Left cardiac atrium (tissue), 4 donors: ENCODE results near the gene SH3RF3. TPM values are rescaled to one million over a fixed set of nuclear protein-coding genes. Genes with fewer than 3 reads are reported as not detected.

Experiments
- ATAC-seq, 2 donors: fragments of 200-7000 bp; cut with Tn5 transposase; one replicate each; pipeline ENCODE4 v1.9.1; 2020; ENCODE audit warnings: mild to moderate bottlenecking in 2 of 2, moderate library complexity in 2 of 2
- DNase-seq: peaks from one replicate; pipeline ENCODE4 v3.0.0-alpha.2; 2020
- intact Hi-C, 2 donors: fragments of 100-400 bp; cut with DNase I; formaldehyde crosslinking; loops; one replicate each; pipeline versions ENCODE4 v1.14.1 to v1.15.1; 2022 to 2023
- total RNA-seq, 2 donors: library from RNA; stranded (reverse); fragmentation: NEBNext Ultra II Directional; extraction: Animal tissue kit (Norgen Biotek cat#: 25700); gene quantifications; one replicate each; pipeline ENCODE4 v1.2.1, GENCODE V29; 2021
- donor health status: DM: no; HTN: yes; CAD: no.
- donor health status: DM: no; HTN: yes; CAD: no; lungs with severe emphysema.
- donor health status: DM: yes; HTN: yes; CAD: no.
- donor health status: Dilated cardiomyopathy.

Gene SH3RF3
- total RNA-seq, 2 donors from 2014 or later: 8.8 to 9.4 TPM

- ATAC-seq (no peak), DNase-seq (no peak)
- intact Hi-C loops: no loop called here
These were observed 300.7 kb downstream of the SH3RF3 start for GRCh38 chr2:109429567-109430328.

GRCh38 chr2:109430329-109430636 lies 301.3 kb downstream of the SH3RF3 start:
- no peak for DNase-seq
- intact Hi-C loops: no loop called here
- ATAC-seq: no peak

GRCh38 chr2:109432421-109432820 lies 303.4 kb downstream of the SH3RF3 start:
- intact Hi-C loops: no loop called here
- ATAC-seq: no peak
- DNase-seq: no peak

- no peak for DNase-seq
- intact Hi-C loops: no loop called here
- ATAC-seq: no peak
These were observed 304.5 kb downstream of the SH3RF3 start for GRCh38 chr2:109433486-109433885.

- DNase-seq (no peak), ATAC-seq (no peak)
- intact Hi-C loops: no loop called here
These were observed 304.9 kb downstream of the SH3RF3 start for GRCh38 chr2:109433926-109434325.

- no peak for DNase-seq
- intact Hi-C loops: no loop called here
- no peak for ATAC-seq
These were observed 305.3 kb downstream of the SH3RF3 start for GRCh38 chr2:109434351-109434750.

- intact Hi-C loops: loop anchor here in 1 of 2 donors (5.0 kb wide), 1 partner anchor 113 kb away; no protein-coding TSS in a partner anchor
- DNase-seq: no peak
These were observed 306.2 kb downstream of the SH3RF3 start for GRCh38 chr2:109435066-109435690.

GRCh38 chr2:109435901-109436598 lies 307.0 kb downstream of the SH3RF3 start:
- ATAC-seq: peak; percentile 78 to 79
- intact Hi-C loops: loop anchor here in 1 of 2 donors (5.0 kb wide), 1 partner anchor 114 kb away; no protein-coding TSS in a partner anchor
- peak; percentile 79 for DNase-seq

More at GRCh38 chr2:109435066-109435690, 306.2 kb downstream of the SH3RF3 start:
- no peak for ATAC-seq

- DNase-seq (no peak), ATAC-seq (peak in 1 of 2 donors; percentile 11)
- intact Hi-C loops: loop anchor here in 1 of 2 donors (5.0 kb wide), 1 partner anchor 114 kb away; no protein-coding TSS in a partner anchor
These were observed 307.7 kb downstream of the SH3RF3 start for GRCh38 chr2:109436610-109437225.

- ATAC-seq (no peak), DNase-seq (no peak)
- intact Hi-C loops: loop anchor here in 1 of 2 donors (5.0 kb wide), 1 partner anchor 115 kb away; no protein-coding TSS in a partner anchor
These were observed 308.5 kb downstream of the SH3RF3 start for GRCh38 chr2:109437325-109438090.

GRCh38 chr2:109438146-109438545 lies 309.1 kb downstream of the SH3RF3 start:
- intact Hi-C loops: loop anchor here in 1 of 2 donors (5.0 kb wide), 1 partner anchor 116 kb away; no protein-coding TSS in a partner anchor
- no peak for ATAC-seq
- no peak for DNase-seq

- DNase-seq (peak; percentile 49), ATAC-seq (peak; percentile 56 to 82)
- intact Hi-C loops: loop anchor here in 1 of 2 donors (5.0 kb wide), 1 partner anchor 117 kb away; no protein-coding TSS in a partner anchor
These were observed 309.9 kb downstream of the SH3RF3 start for GRCh38 chr2:109438773-109439389.

- intact Hi-C loops: loop anchor here in 1 of 2 donors (5.0 kb wide), 1 partner anchor 117 kb away; no protein-coding TSS in a partner anchor
These were observed 310.4 kb downstream of the SH3RF3 start for GRCh38 chr2:109439390-109439786.

GRCh38 chr2:109439986-109440385 lies 311.0 kb downstream of the SH3RF3 start:
- no peak for DNase-seq
- no peak for ATAC-seq
- intact Hi-C loops: loop anchor here in 1 of 2 donors (5.0 kb wide), 1 partner anchor 118 kb away; no protein-coding TSS in a partner anchor

More at GRCh38 chr2:109439390-109439786, 310.4 kb downstream of the SH3RF3 start:
- no peak for ATAC-seq
- DNase-seq: no peak

GRCh38 chr2:109440499-109441156 lies 311.6 kb downstream of the SH3RF3 start:
- ATAC-seq: no peak
- intact Hi-C loops: no loop called here
- DNase-seq: no peak

- ATAC-seq: no peak
- intact Hi-C loops: no loop called here
- DNase-seq: no peak
These were observed 313.8 kb downstream of the SH3RF3 start for GRCh38 chr2:109442715-109443319.

GRCh38 chr2:109444916-109445315 lies 315.9 kb downstream of the SH3RF3 start:
- ATAC-seq: no peak
- intact Hi-C loops: no loop called here
- no peak for DNase-seq
